ENCODE data around the gene NAV2. TPM values are rescaled to one million over a fixed set of nuclear protein-coding genes. Genes with fewer than 3 reads are reported as not detected.

Gene NAV2
- total RNA-seq, 1 experiment from 2014 or later, result 23.3 TPM

DNA sequence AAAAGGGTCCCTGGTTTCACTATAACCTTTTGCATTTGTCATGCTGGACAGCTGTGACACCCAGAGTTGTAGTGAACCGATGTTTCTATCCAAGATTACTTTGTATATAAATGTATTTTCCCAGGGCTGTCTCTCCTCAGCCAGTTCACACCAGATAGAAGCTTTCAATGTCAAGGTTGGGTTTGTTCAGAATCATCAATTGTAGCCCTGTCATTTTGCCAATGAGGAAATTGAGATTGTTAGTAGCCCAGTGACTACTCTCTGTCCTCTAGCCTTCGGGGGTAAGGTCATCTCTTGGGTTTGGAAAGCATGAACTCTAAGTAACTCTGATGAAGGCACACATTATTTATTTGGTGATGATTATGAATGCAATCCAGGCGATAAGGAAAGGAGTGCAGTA is 282.0 kb downstream of the NAV2 start:
- Histone ChIP-seq H3F3A (ENCODE audit: insufficient read depth, low read depth) (peaks cover 24% of the 10 kb centered on the region), H3K79me2 (ENCODE audit: low read depth) (no peaks in the 10 kb centered on the region), H2AFZ (no peak overlapping the region), H3K36me3 (ENCODE audit: low read depth) (no peaks in the 10 kb centered on the region), H3K27me3 (ENCODE audit: insufficient read depth, low read depth) (no peaks in the 10 kb centered on the region), H3K4me3 (no peak overlapping the region), H3K9me2 (ENCODE audit: insufficient read depth) (no peaks in the 10 kb centered on the region), H3K27ac (peak overlapping the region; percentile 59), H3K4me1 (replicated peaks; ENCODE audit: insufficient read depth) (peaks cover 26% of the 10 kb centered on the region), H3K9me3 (ENCODE audit: insufficient read depth, low read depth) (no peaks in the 10 kb centered on the region; the same call in 1 of the 2 replicates), H3K4me2 (peak overlapping the region; percentile 40), H4K20me1 (ENCODE audit: insufficient read depth) (no peaks in the 10 kb centered on the region)
- TF ChIP-seq, protein P1, sequence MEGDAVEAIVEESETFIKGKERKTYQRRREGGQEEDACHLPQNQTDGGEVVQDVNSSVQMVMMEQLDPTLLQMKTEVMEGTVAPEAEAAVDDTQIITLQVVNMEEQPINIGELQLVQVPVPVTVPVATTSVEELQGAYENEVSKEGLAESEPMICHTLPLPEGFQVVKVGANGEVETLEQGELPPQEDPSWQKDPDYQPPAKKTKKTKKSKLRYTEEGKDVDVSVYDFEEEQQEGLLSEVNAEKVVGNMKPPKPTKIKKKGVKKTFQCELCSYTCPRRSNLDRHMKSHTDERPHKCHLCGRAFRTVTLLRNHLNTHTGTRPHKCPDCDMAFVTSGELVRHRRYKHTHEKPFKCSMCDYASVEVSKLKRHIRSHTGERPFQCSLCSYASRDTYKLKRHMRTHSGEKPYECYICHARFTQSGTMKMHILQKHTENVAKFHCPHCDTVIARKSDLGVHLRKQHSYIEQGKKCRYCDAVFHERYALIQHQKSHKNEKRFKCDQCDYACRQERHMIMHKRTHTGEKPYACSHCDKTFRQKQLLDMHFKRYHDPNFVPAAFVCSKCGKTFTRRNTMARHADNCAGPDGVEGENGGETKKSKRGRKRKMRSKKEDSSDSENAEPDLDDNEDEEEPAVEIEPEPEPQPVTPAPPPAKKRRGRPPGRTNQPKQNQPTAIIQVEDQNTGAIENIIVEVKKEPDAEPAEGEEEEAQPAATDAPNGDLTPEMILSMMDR (conservative IDR thresholded peaks at IDR 0.05), result no peak
- TF ChIP-seq EZH2 (IDR thresholded peaks at IDR 0.05; ENCODE audit: low read depth), result no peak
- intact Hi-C loops (cut with micrococcal nuclease; ENCODE audit: unreplicated experiment), result loop anchor here (2.0 kb wide), 1 partner anchor 36 kb away; no protein-coding TSS in a partner anchor
- ChIA-PET POLR2A (ENCODE audit: unreplicated experiment) (interaction anchor here (0.7 kb wide), 1 partner anchor 117 kb away, joined by 3 read pairs; no protein-coding TSS in a partner anchor), CTCF (no interaction called here)
- no TSS peak for BruUV-seq (replicated peaks)
- no peak for DNase-seq

DNA sequence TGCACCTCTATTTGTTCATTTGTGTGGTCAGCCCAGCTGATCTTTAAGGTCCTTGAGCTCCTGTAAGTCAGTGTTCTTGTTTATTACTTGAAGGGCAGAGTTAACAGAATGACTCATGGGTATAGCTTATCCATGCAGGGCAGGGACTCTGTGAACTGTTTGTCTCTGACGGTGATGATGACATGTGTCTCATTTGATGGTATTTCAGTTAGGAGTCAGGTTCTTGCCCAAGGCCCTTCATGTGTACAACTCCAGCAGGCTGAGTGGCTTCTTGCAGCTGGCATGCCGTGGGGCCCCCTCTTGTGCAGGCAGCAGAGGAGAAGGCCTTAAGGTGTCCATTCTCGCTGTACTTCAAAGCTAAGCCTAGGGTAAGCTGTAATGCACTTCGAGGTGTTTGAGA is 282.5 kb downstream of the NAV2 start:
- CTCF ChIA-PET, result interaction anchor here (0.5 kb wide), 1 partner anchor 60 kb away, joined by 3 read pairs; no protein-coding TSS in a partner anchor
- H3K27me3 ChIP-seq (ENCODE audit: insufficient read depth, low read depth), result no peaks in the 10 kb centered on the region

DNA sequence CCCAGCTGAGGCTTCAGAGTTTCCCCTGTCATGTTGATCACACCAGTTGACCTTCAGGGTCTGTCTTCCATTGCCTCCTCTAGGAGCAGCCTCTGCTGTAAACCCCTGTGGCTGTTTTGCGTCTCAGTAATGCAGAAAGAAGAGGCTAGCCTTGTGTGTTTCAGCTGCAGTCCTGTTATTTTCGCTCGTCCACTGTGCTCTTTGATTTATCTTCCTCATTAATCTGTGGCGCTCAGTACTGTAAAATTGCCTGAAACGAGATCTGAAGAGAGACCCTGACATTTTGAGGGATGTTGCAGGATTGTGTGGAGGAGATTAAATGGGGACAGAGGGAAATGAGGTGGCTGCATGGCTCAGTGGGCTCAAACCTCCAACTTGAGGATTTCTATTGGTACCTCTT is 283.9 kb downstream of the NAV2 start:
- no peak overlapping the region for H3K4me2 ChIP-seq
- intact Hi-C loops (cut with micrococcal nuclease; ENCODE audit: unreplicated experiment), result no loop called here

More for the DNA sequence above, 282.5 kb downstream of the NAV2 start:
- POLR2A ChIA-PET (ENCODE audit: unreplicated experiment), result interaction anchor here (0.7 kb wide), 1 partner anchor 117 kb away, joined by 3 read pairs; no protein-coding TSS in a partner anchor
- Histone ChIP-seq H3K27ac (peak overlapping the region; percentile 59), H3K4me2 (peak overlapping the region; percentile 45), H3F3A (ENCODE audit: insufficient read depth, low read depth) (peaks cover 24% of the 10 kb centered on the region), H2AFZ (no peak overlapping the region), H3K9me2 (ENCODE audit: insufficient read depth) (no peaks in the 10 kb centered on the region), H3K4me3 (no peak overlapping the region), H3K4me1 (replicated peaks; ENCODE audit: insufficient read depth) (peaks cover 26% of the 10 kb centered on the region), H3K79me2 (ENCODE audit: low read depth) (no peaks in the 10 kb centered on the region), H3K9me3 (ENCODE audit: insufficient read depth, low read depth) (no peaks in the 10 kb centered on the region; the same call in 1 of the 2 replicates), H3K36me3 (ENCODE audit: low read depth) (no peaks in the 10 kb centered on the region), H4K20me1 (ENCODE audit: insufficient read depth) (no peaks in the 10 kb centered on the region)
- peak; percentile 44 to 97 for DNase-seq
- intact Hi-C loops (cut with micrococcal nuclease; ENCODE audit: unreplicated experiment), result loop anchor here (2.0 kb wide), 1 partner anchor 36 kb away; no protein-coding TSS in a partner anchor
- no peak for TF ChIP-seq EZH2 (IDR thresholded peaks at IDR 0.05; ENCODE audit: low read depth)
- TF ChIP-seq, protein P1 (conservative IDR thresholded peaks at IDR 0.05), result no peak
- BruUV-seq (replicated peaks), result no TSS peak

More for the DNA sequence above, 283.9 kb downstream of the NAV2 start:
- CTCF ChIA-PET, result interaction anchor here (0.6 kb wide), 1 partner anchor 395 kb away, joined by 3 read pairs; no protein-coding TSS in a partner anchor
- Histone ChIP-seq H3K27ac (no peak overlapping the region), H3K4me1 (replicated peaks; ENCODE audit: insufficient read depth) (peaks cover 26% of the 10 kb centered on the region), H3K9me2 (ENCODE audit: insufficient read depth) (no peaks in the 10 kb centered on the region), H3K79me2 (ENCODE audit: low read depth) (no peaks in the 10 kb centered on the region), H2AFZ (no peak overlapping the region), H3F3A (ENCODE audit: insufficient read depth, low read depth) (peaks cover 24% of the 10 kb centered on the region), H3K27me3 (ENCODE audit: insufficient read depth, low read depth) (no peaks in the 10 kb centered on the region), H4K20me1 (ENCODE audit: insufficient read depth) (no peaks in the 10 kb centered on the region), H3K9me3 (ENCODE audit: insufficient read depth, low read depth) (no peaks in the 10 kb centered on the region; the same call in 1 of the 2 replicates), H3K36me3 (ENCODE audit: low read depth) (no peaks in the 10 kb centered on the region), H3K4me3 (no peak overlapping the region)
- no TSS peak for BruUV-seq (replicated peaks)
- TF ChIP-seq, protein P1 (conservative IDR thresholded peaks at IDR 0.05), result no peak
- TF ChIP-seq EZH2 (IDR thresholded peaks at IDR 0.05; ENCODE audit: low read depth), result no peak
- POLR2A ChIA-PET (ENCODE audit: unreplicated experiment), result no interaction called here
- no peak for DNase-seq

Measured in PC-9 (cell line).